Neural progenitor cell (in vitro differentiated cells): ENCODE results near the gene CCL26.

Source experiments
- CTCF ChIP-seq: fragments of 200-600 bp; sonication (generic); IDR thresholded peaks from 2 replicates; pipeline ENCODE4 v1.5.1; 2017; ENCODE audit warnings: antibody characterized with exemption, mild to moderate bottlenecking
- EZH2 ChIP-seq: fragments of 200-600 bp; sonication (generic); IDR thresholded peaks from 2 replicates; pipeline ENCODE4 v1.6.1; 2017; ENCODE audit warnings: antibody characterized with exemption, mild to moderate bottlenecking, moderate library complexity

- TF ChIP-seq CTCF = no peak
- no peak for TF ChIP-seq EZH2
Observed at GRCh38 chr7:75796420-75796819, 24.4 kb upstream of the CCL26 start.
